Measurements from ENCODE around the gene SLC29A4.
A peak's percentile ranks its signal among the peaks of the same experiment; 100 is the strongest.
"Not testable (repeated sequence)": the region's sequence is repeated elsewhere in the genome, so short reads cannot be mapped to it uniquely, and the experiment has no call there.

Gene SLC29A4

DNA sequence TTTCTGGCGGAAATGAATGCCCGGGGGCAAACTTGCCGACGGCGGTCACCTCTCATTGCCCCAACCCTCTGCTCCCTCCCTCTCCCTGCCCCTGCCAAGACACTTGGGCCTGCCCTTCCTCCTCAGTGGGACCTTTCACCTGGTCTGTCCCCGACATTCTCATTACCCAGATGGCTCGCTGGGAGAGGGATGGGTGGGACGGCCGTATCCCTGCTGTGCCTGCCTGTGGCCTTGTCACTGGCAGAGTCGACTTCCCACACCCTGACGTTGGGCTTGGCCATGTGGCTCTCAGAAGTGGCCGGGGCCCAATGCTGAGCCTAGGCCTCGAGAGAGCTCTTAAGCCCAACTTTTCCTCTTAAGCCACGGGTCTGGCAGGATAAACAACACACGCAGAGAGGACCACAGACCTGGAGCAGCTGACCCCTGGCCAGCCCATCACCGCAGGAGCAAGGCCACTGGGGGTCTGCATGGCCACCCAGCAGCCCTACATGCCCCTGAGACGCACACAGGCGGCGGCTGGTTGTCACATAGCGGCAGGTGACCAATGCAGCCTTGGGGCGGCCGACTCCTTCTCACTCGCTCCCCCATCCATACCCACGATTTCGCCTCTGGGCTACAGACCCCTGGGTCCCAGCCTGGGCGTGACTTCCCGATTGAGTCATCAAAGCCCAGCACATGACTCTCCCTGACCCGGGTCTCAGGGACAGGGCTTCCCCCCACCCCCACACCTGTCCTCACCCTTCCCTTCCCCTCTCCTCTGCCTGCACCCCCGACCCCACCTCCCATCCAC lies 40.1 kb downstream of the SLC29A4 start:
- in situ Hi-C loops (cut with MboI; ENCODE audit: low pct_unique_long_range_greater_than_20kb, low sequenced_read_pairs, unreplicated experiment) = no loop called here
- DNase-seq (ENCODE audit: low spot score) = no peak
- no peak for TF ChIP-seq CTCF (IDR thresholded peaks at IDR 0.05; ENCODE audit: extremely low read depth, insufficient read depth, missing control alignments)

DNA sequence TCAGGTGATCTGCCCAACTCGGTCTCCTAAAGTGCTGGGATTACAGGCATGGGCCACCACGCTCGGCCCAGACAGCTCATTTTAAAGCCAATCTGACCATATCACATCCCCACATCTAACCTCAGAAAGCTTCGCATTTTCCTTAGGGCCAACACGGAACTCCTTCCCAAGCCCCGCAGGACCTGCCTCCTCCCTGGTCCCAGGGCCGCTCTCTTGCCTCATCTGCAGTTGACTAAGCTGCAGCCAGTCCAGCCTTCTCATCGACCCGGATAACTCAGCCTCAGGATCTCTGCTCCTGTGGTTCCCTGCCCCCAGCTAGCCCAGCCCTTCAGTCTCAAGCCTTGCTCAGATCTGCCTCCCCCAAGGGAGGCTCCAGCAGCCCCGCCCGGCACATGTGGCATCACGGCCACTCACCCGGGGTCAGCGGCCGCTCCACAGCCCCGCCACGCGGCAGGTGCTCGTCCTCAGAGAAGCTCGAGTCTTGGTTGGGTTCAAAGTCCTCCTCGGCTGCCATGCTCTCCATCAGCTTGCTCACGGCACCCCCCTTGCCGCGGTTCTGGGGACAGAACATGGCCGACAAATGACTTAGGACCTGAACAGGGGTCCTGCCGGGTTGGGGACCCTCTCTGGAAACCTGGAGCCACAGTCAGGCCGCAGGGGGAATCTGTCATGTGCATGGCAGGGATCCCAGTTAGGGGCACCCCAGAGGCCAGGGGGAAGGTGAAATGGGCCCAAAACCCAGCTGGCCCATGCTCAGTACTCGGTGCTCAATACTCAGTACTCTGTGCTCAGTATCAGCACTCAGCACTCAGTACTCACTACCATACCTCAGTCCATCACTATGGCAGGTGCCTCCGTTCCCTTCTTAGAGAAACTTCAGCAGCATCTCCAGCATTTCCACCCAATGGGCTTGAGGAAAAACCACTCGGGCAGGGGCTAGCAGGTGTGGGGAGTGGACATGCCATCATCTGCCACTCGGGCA lies 41.3 kb downstream of the SLC29A4 start:
- DNase-seq (ENCODE audit: low spot score); in situ Hi-C loops (cut with MboI; ENCODE audit: low pct_unique_long_range_greater_than_20kb, low sequenced_read_pairs, unreplicated experiment): not testable (repeated sequence)

- DNase-seq (ENCODE audit: low spot score) = no peak
- in situ Hi-C loops (cut with MboI; ENCODE audit: low pct_unique_long_range_greater_than_20kb, low sequenced_read_pairs, unreplicated experiment) = no loop called here
- TF ChIP-seq CTCF (IDR thresholded peaks at IDR 0.05; ENCODE audit: extremely low read depth, insufficient read depth, missing control alignments) = no peak
These were observed 42.2 kb downstream of the SLC29A4 start for GRCh38 chr7:5324961-5325360.

- DNase-seq (ENCODE audit: low spot score) = no peak
- TF ChIP-seq CTCF (IDR thresholded peaks at IDR 0.05; ENCODE audit: extremely low read depth, insufficient read depth, missing control alignments) = no peak
- in situ Hi-C loops (cut with MboI; ENCODE audit: low pct_unique_long_range_greater_than_20kb, low sequenced_read_pairs, unreplicated experiment) = no loop called here
These were observed 47.5 kb downstream of the SLC29A4 start for GRCh38 chr7:5330288-5330687.

GRCh38 chr7:5332579-5332978 lies 49.8 kb downstream of the SLC29A4 start:
- DNase-seq (ENCODE audit: low spot score) = no peak
- no peak for TF ChIP-seq CTCF (IDR thresholded peaks at IDR 0.05; ENCODE audit: extremely low read depth, insufficient read depth, missing control alignments)

DNA sequence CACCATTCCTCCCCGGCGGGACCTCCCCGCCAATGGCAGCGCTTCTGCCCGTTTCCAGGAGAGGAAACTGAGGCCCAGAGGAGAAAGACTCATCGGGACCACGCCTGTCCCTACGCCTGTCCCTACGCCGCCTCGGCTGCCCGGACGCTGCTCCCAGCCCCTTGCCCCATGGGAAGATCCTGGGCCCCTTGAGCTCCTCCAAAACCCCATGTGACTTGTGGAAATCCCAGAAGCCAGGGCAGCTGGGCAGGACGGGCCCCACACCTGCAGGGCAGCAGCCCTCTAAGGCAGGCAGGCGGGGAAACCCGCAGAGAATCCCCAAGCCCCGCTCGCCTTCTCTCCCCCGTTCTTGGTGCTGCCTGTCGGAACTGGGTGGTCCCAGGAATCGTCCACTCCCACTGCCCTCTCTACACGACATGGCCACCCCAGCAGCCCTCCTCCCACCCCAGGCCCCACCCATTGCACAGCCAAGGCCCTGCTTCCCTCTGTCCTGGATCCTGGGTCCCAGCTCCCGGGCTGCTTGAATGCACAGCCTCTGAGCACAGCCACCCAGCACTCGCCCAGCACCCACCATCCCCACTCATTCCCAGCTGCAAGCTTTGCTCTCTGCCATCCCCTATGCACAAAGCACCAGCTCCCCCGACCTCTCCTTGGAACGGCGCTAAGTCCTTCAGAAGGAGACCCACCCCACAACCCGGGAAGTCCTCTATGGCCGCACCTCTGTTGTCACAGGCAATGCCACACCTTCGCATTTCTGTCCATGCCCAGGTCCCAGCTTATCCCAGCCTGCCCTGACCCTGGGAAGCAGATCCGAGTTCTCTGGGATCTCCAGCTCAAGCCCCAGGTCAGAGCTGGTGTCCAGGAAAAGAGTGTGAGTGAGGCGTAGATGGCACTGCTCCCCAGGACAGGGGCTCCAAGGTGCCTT lies 50.6 kb downstream of the SLC29A4 start:
- in situ Hi-C loops (cut with MboI; ENCODE audit: low pct_unique_long_range_greater_than_20kb, low sequenced_read_pairs, unreplicated experiment) = no loop called here
- no peak for TF ChIP-seq CTCF (IDR thresholded peaks at IDR 0.05; ENCODE audit: extremely low read depth, insufficient read depth, missing control alignments)
- DNase-seq (ENCODE audit: low spot score) = peak; percentile 63

More at GRCh38 chr7:5332579-5332978, 49.8 kb downstream of the SLC29A4 start:
- in situ Hi-C loops (cut with MboI; ENCODE audit: low pct_unique_long_range_greater_than_20kb, low sequenced_read_pairs, unreplicated experiment) = no loop called here

All from GM13977 (cell line).